Measurements from ENCODE around the gene SUPT4H1.
A peak's percentile ranks its signal among the peaks of the same experiment; 100 is the strongest.

The SUPT4H1 gene

GRCh38 chr17:58338841-58339754 is 12.9 kb downstream of the SUPT4H1 start:
- DNase-seq: peak; percentile 47

GRCh38 chr17:58338454-58338840 is 13.6 kb downstream of the SUPT4H1 start:
- no peak for DNase-seq

GRCh38 chr17:58337600-58338453 is 14.2 kb downstream of the SUPT4H1 start:
- DNase-seq: peak; percentile 93

- peak; percentile 69 for DNase-seq
Measured at GRCh38 chr17:58337210-58337599, 14.8 kb downstream of the SUPT4H1 start.

GRCh38 chr17:58336456-58337209 is 15.4 kb downstream of the SUPT4H1 start:
- peak; percentile 22 for DNase-seq

GRCh38 chr17:58335779-58336455 is 16.1 kb downstream of the SUPT4H1 start:
- DNase-seq: peak; percentile 84

GRCh38 chr17:58335061-58335731 is 16.8 kb downstream of the SUPT4H1 start:
- DNase-seq: peak; percentile 37

- no peak for DNase-seq
Measured at GRCh38 chr17:58334661-58335060, 17.3 kb downstream of the SUPT4H1 start.

- DNase-seq: no peak
Measured at GRCh38 chr17:58334256-58334655, 17.7 kb downstream of the SUPT4H1 start.

- DNase-seq: peak; percentile 41
Measured at GRCh38 chr17:58333736-58334207, 18.2 kb downstream of the SUPT4H1 start.

GRCh38 chr17:58332778-58333735 is 18.9 kb downstream of the SUPT4H1 start:
- peak; percentile 53 for DNase-seq

GRCh38 chr17:58331815-58332777 is 19.9 kb downstream of the SUPT4H1 start:
- DNase-seq: peak; percentile 91

- DNase-seq: peak; percentile 78
Measured at GRCh38 chr17:58330997-58331814, 20.8 kb downstream of the SUPT4H1 start.

- DNase-seq: no peak
Measured at GRCh38 chr17:58330538-58330996, 21.4 kb downstream of the SUPT4H1 start.

GRCh38 chr17:58329810-58330537 is 22.0 kb downstream of the SUPT4H1 start:
- DNase-seq: peak; percentile 70

- DNase-seq: peak; percentile 85
Measured at GRCh38 chr17:58329035-58329809, 22.8 kb downstream of the SUPT4H1 start.

Data from CD4-positive, alpha-beta T cell treated with Interleukin-10 for 1 hour (primary cell).